ENCODE results near the gene ZNF438.
"Not testable (repeated sequence)": the region's sequence is repeated elsewhere in the genome, so short reads cannot be mapped to it uniquely, and the experiment has no call there.

ZNF438 gene

GRCh38 chr10:30803058-30803457, 228.6 kb downstream of the ZNF438 start:
- no peak for DNase-seq (ENCODE audit: low read depth)
- TF ChIP-seq, protein P1, sequence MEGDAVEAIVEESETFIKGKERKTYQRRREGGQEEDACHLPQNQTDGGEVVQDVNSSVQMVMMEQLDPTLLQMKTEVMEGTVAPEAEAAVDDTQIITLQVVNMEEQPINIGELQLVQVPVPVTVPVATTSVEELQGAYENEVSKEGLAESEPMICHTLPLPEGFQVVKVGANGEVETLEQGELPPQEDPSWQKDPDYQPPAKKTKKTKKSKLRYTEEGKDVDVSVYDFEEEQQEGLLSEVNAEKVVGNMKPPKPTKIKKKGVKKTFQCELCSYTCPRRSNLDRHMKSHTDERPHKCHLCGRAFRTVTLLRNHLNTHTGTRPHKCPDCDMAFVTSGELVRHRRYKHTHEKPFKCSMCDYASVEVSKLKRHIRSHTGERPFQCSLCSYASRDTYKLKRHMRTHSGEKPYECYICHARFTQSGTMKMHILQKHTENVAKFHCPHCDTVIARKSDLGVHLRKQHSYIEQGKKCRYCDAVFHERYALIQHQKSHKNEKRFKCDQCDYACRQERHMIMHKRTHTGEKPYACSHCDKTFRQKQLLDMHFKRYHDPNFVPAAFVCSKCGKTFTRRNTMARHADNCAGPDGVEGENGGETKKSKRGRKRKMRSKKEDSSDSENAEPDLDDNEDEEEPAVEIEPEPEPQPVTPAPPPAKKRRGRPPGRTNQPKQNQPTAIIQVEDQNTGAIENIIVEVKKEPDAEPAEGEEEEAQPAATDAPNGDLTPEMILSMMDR (IDR thresholded peaks at IDR 0.05; ENCODE audit: low read depth, low read length), result no peak
- TF ChIP-seq, protein P2, sequence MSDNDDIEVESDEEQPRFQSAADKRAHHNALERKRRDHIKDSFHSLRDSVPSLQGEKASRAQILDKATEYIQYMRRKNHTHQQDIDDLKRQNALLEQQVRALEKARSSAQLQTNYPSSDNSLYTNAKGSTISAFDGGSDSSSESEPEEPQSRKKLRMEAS (IDR thresholded peaks at IDR 0.05; ENCODE audit: low read depth, low read length), result no peak
- TF ChIP-seq POLR2A (IDR thresholded peaks at IDR 0.05; ENCODE audit: extremely low read depth, insufficient read length) (no peak), MYC (IDR thresholded peaks at IDR 0.05; ENCODE audit: low read depth, low read length) (no peak)
- no peak overlapping the region for H3K4me3 ChIP-seq (ENCODE audit: low read depth, low read length)

- H3K4me3 ChIP-seq (ENCODE audit: low read depth, low read length), result no peak overlapping the region
- TF ChIP-seq, protein P2 (IDR thresholded peaks at IDR 0.05; ENCODE audit: low read depth, low read length), result no peak
- no peak for TF ChIP-seq POLR2A (IDR thresholded peaks at IDR 0.05; ENCODE audit: extremely low read depth, insufficient read length)
- TF ChIP-seq, protein P1 (IDR thresholded peaks at IDR 0.05; ENCODE audit: low read depth, low read length), result no peak
- TF ChIP-seq MYC (IDR thresholded peaks at IDR 0.05; ENCODE audit: low read depth, low read length), result no peak
- DNase-seq (ENCODE audit: low read depth), result no peak
These were observed 231.3 kb downstream of the ZNF438 start for GRCh38 chr10:30800368-30800767.

- no peak for DNase-seq (ENCODE audit: low read depth)
- no peak overlapping the region for H3K4me3 ChIP-seq (ENCODE audit: low read depth, low read length)
- no peak for TF ChIP-seq POLR2A (IDR thresholded peaks at IDR 0.05; ENCODE audit: extremely low read depth, insufficient read length)
- TF ChIP-seq, protein P1 (IDR thresholded peaks at IDR 0.05; ENCODE audit: low read depth, low read length), result no peak
- no peak for TF ChIP-seq MYC (IDR thresholded peaks at IDR 0.05; ENCODE audit: low read depth, low read length)
- TF ChIP-seq, protein P2 (IDR thresholded peaks at IDR 0.05; ENCODE audit: low read depth, low read length), result no peak
These were observed 232.9 kb downstream of the ZNF438 start for GRCh38 chr10:30798646-30799185.

- H3K4me3 ChIP-seq (ENCODE audit: low read depth, low read length); DNase-seq (ENCODE audit: low read depth): not testable (repeated sequence)
These were observed 236.6 kb downstream of the ZNF438 start for GRCh38 chr10:30795024-30795423.

Measured in NB4 (cell line).